K562 (cell line): Measurements from ENCODE around the gene CAPN7. TPM values are rescaled to one million over a fixed set of nuclear protein-coding genes. Genes with fewer than 3 reads are reported as not detected.

ENCODE experiments used
- COPS2 ChIP-seq: fragments of 450-650 bp; conservative IDR thresholded peaks from 2 replicates; pipeline ENCODE4 v1.6.1; 2016; ENCODE audit warnings: mild to moderate bottlenecking, moderate library complexity
- GABPA ChIP-seq: fragments of 200-800 bp; sonication (Bioruptor generic); conservative IDR thresholded peaks from 2 replicates; pipeline ENCODE4 v1.6.1; 2016; ENCODE audit warnings: low read depth, missing genetic modification characterization, missing compliant biosample characterization
- HSF4 ChIP-seq: fragments of 250-450 bp; sonication (Bioruptor Pico); IDR thresholded peaks from 2 replicates; pipeline ENCODE4 v2.1.2; 2022; ENCODE audit warnings: mild to moderate bottlenecking, moderate library complexity, borderline replicate concordance
- PHTF2 ChIP-seq: fragments of 250-450 bp; sonication (Bioruptor Pico); IDR thresholded peaks from 2 replicates; pipeline ENCODE4 v1.5.0; 2021; ENCODE audit warnings: mild to moderate bottlenecking
- PURB ChIP-seq: sonication (generic); formaldehyde crosslinking; IDR thresholded peaks from 2 replicates; pipeline ENCODE4 v1.9.0; 2021; ENCODE audit warnings: low read depth, mild to moderate bottlenecking, missing genetic modification reagents
- SAP30 ChIP-seq: fragments of 200-600 bp; sonication (generic); IDR thresholded peaks from 2 replicates; pipeline ENCODE4 v1.6.1; 2012; ENCODE audit warnings: borderline replicate concordance, low read depth, mild to moderate bottlenecking, moderate library complexity, low read length, control low read depth, inconsistent platforms; ENCODE audit not compliant: insufficient read depth, poor library complexity, severe bottlenecking
- TEAD2 ChIP-seq: fragments of 450-650 bp; IDR thresholded peaks from 2 replicates; pipeline ENCODE4 v1.6.1; 2016; ENCODE audit warnings: missing genetic modification characterization, control low read depth, missing compliant biosample characterization
- ZNF586 ChIP-seq: fragments of 450-650 bp; formaldehyde crosslinking; conservative IDR thresholded peaks from 2 replicates; pipeline ENCODE4 v1.4.0; 2020; ENCODE audit warnings: mild to moderate bottlenecking, moderate library complexity
- ZNF695 ChIP-seq: fragments of 450-650 bp; formaldehyde crosslinking; IDR thresholded peaks from 2 replicates; pipeline ENCODE4 v1.4.0; 2020; ENCODE audit warnings: mild to moderate bottlenecking, moderate library complexity
- ZNF79 ChIP-seq: fragments of 250-450 bp; sonication (Bioruptor Pico); IDR thresholded peaks from 2 replicates; pipeline ENCODE4 v1.4.0; 2020; ENCODE audit warnings: low read depth, mild to moderate bottlenecking, moderate library complexity
- ZNF830 ChIP-seq: fragments of 250-450 bp; sonication (Bioruptor Pico); IDR thresholded peaks from 2 replicates; pipeline ENCODE4 v1.5.0; 2021; ENCODE audit warnings: mild to moderate bottlenecking
- polyA plus RNA-seq, 8 experiments: library from polyadenylated mRNA; depleted of rRNA in 4 of 8; stranded (reverse) in 5 of 8; unstranded in 3 of 8; fragments of >200 nt; fragmentation: Nextera tagmentation in 2 of 8; fragmentation: Illumina TruSeq in 1 of 8; extraction: Ambion mirVana in 2 of 8; extraction: Trizol in 1 of 8; gene quantifications; 2 replicates each; pipeline versions ENCODE4 v1.2.1 to v1.2.3, GENCODE V29; 2011 to 2014; ENCODE audit warnings: inconsistent platforms in 1 of 8, missing spikeins in 1 of 8
- total RNA-seq, 7 experiments: library from RNA; depleted of rRNA in 6 of 7; stranded (reverse); fragments of >200 nt in 6 of 7; fragmentation: Illumina TruSeq in 2 of 7; extraction: Trizol in 2 of 7; gene quantifications; 2 replicates each; pipeline versions ENCODE4 v1.2.1 to v1.2.3, GENCODE V29; 2011 to 2021; ENCODE audit warnings: low replicate concordance in 1 of 7
- TF ChIP-seq, protein P1 (sequence below): sonication (generic); formaldehyde crosslinking; IDR thresholded peaks from 2 replicates; pipeline ENCODE4 v1.8.1; 2023; ENCODE audit warnings: mild to moderate bottlenecking, missing genetic modification reagents
- TF ChIP-seq, protein P2 (sequence below): fragments of 450-650 bp; formaldehyde crosslinking; IDR thresholded peaks from 2 replicates; pipeline ENCODE4 v1.4.0; 2022; ENCODE audit warnings: missing genetic modification characterization
- TF ChIP-seq, protein P3 (sequence below), 2 experiments: IDR thresholded peaks in 1 of 2; conservative IDR thresholded peaks in 1 of 2; 2 replicates each; pipeline ENCODE4 v1.6.1; 2016; ENCODE audit warnings: low read depth in 2 of 2, mild to moderate bottlenecking in 1 of 2, missing compliant biosample characterization in 1 of 2, missing genetic modification characterization in 1 of 2, moderate library complexity in 1 of 2
- TF ChIP-seq, protein P4 (sequence below): fragments of 450-650 bp; IDR thresholded peaks from 2 replicates; pipeline ENCODE4 v1.6.1; 2017; ENCODE audit warnings: antibody characterized with exemption, mild to moderate bottlenecking

Gene CAPN7
- total and polyA plus RNA-seq, 9 of the 15 experiments (the other 6 are each of a cell fraction or from before 2014, with no cell fraction given), result 6.5 to 42.7 (median 32.7) TPM

DNA sequence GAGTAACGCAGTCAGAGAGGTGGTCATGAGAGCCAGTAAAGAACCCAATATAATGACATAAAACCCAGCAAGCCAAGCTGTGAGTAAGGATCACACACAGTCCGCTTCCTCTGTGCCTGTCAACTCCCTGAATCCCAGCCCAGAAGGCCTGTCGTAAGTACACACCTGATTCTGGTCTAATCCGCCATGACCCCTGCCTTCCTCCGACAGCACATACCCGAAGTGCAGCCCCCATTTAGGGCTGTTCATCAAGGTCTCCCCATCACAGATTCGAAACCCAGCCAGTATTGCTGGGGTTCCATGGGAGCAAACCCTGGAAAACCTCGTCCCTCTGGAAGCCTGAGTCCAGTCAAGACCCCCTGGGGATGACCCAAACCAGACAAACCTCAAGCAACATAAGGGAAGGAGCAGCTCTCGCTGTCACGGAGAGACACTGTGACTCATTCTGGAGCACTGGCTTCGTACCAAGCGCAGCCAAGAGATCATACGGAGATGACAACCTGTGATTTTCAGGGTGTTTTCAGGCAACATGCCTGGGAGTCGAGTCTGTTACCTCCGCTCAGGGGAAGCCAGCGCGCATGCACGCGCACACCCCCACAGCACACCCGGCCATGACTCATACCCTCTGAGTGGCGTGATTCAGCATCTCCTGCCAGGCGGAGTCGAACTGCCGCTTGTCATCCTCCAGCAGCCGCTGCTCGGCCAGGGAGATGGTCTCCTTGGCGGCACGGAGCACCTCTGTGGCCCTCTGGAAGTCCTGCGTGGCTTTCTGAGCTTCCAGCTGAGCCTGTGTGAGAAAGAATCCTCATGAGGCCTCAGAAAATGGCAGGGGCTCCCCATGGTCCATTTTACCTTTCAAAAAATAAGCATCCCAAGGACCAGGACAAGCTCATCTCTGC lies 63.3 kb downstream of the CAPN7 start (continued):
- TF ChIP-seq PHTF2 (no peak), SAP30 (no peak), HSF4 (CRISPR knock-in tag) (no peak), COPS2 (no peak), ZNF695 (CRISPR knock-in tag) (no peak), ZNF830 (CRISPR knock-in tag) (no peak), GABPA (tag) (0 out of 2 replicates have a peak, but pooled peaks have one; percentile 38), ZNF79 (no peak), PURB (no peak), ZNF586 (CRISPR knock-in tag) (0 out of 2 replicates have a peak, but pooled peaks have one; percentile 53), TEAD2 (tag) (no peak)
- TF ChIP-seq, protein P1, sequence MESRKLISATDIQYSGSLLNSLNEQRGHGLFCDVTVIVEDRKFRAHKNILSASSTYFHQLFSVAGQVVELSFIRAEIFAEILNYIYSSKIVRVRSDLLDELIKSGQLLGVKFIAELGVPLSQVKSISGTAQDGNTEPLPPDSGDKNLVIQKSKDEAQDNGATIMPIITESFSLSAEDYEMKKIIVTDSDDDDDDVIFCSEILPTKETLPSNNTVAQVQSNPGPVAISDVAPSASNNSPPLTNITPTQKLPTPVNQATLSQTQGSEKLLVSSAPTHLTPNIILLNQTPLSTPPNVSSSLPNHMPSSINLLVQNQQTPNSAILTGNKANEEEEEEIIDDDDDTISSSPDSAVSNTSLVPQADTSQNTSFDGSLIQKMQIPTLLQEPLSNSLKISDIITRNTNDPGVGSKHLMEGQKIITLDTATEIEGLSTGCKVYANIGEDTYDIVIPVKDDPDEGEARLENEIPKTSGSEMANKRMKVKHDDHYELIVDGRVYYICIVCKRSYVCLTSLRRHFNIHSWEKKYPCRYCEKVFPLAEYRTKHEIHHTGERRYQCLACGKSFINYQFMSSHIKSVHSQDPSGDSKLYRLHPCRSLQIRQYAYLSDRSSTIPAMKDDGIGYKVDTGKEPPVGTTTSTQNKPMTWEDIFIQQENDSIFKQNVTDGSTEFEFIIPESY, result peak; percentile 49; the same call in 1 of the 2 replicates
- TF ChIP-seq, protein P2, sequence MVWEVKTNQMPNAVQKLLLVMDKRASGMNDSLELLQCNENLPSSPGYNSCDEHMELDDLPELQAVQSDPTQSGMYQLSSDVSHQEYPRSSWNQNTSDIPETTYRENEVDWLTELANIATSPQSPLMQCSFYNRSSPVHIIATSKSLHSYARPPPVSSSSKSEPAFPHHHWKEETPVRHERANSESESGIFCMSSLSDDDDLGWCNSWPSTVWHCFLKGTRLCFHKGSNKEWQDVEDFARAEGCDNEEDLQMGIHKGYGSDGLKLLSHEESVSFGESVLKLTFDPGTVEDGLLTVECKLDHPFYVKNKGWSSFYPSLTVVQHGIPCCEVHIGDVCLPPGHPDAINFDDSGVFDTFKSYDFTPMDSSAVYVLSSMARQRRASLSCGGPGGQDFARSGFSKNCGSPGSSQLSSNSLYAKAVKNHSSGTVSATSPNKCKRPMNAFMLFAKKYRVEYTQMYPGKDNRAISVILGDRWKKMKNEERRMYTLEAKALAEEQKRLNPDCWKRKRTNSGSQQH (CRISPR knock-in tag), result no peak
- TF ChIP-seq, protein P3, sequence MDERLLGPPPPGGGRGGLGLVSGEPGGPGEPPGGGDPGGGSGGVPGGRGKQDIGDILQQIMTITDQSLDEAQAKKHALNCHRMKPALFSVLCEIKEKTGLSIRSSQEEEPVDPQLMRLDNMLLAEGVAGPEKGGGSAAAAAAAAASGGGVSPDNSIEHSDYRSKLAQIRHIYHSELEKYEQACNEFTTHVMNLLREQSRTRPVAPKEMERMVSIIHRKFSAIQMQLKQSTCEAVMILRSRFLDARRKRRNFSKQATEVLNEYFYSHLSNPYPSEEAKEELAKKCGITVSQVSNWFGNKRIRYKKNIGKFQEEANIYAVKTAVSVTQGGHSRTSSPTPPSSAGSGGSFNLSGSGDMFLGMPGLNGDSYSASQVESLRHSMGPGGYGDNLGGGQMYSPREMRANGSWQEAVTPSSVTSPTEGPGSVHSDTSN (CRISPR knock-in tag; IDR thresholded peaks at IDR 0.05; ENCODE audit: low read depth), result no peak; the same call in 1 of the 2 replicates
- TF ChIP-seq, protein P3 (tag; conservative IDR thresholded peaks at IDR 0.05; ENCODE audit: low read depth), result peak; percentile 72
- TF ChIP-seq, protein P4, sequence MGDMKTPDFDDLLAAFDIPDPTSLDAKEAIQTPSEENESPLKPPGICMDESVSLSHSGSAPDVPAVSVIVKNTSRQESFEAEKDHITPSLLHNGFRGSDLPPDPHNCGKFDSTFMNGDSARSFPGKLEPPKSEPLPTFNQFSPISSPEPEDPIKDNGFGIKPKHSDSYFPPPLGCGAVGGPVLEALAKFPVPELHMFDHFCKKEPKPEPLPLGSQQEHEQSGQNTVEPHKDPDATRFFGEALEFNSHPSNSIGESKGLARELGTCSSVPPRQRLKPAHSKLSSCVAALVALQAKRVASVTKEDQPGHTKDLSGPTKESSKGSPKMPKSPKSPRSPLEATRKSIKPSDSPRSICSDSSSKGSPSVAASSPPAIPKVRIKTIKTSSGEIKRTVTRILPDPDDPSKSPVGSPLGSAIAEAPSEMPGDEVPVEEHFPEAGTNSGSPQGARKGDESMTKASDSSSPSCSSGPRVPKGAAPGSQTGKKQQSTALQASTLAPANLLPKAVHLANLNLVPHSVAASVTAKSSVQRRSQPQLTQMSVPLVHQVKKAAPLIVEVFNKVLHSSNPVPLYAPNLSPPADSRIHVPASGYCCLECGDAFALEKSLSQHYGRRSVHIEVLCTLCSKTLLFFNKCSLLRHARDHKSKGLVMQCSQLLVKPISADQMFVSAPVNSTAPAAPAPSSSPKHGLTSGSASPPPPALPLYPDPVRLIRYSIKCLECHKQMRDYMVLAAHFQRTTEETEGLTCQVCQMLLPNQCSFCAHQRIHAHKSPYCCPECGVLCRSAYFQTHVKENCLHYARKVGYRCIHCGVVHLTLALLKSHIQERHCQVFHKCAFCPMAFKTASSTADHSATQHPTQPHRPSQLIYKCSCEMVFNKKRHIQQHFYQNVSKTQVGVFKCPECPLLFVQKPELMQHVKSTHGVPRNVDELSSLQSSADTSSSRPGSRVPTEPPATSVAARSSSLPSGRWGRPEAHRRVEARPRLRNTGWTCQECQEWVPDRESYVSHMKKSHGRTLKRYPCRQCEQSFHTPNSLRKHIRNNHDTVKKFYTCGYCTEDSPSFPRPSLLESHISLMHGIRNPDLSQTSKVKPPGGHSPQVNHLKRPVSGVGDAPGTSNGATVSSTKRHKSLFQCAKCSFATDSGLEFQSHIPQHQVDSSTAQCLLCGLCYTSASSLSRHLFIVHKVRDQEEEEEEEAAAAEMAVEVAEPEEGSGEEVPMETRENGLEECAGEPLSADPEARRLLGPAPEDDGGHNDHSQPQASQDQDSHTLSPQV, result peak; percentile 91
